Posterior cingulate gyrus (tissue), 11 donors: ENCODE data around the gene CD58.

Source experiments
- DNase-seq, 10 donors: peaks; one replicate each; pipeline versions ENCODE4 v3.0.0 to v3.0.0-alpha.2; 2020 to 2021; ENCODE audit warnings: mixed read lengths in 3 of 10
- intact Hi-C: fragments of 100-400 bp; cut with DNase I; formaldehyde crosslinking; loops from one replicate; pipeline ENCODE4 v1.15.1; 2023

Gene CD58

DNA sequence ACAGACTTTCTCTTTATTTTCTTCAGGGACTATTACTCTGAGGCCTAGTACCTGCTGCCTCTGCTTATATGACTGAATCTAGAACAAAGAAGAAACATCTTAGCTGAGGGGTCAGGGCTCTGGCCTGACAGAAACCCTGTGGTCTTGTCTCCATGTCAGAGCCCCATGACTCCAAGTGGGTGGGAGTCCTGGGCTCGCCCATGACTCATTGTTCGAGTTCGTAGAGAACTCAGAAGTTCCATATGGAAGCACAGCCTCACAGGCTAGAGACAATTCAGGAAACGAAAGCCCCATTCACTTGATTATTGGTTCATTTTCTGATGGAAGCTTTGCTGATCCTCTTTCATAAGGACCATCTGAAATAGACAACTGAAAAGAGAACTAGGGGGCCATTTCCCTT is 73.2 kb downstream of the CD58 start:
- intact Hi-C loops: loop anchor here (5.0 kb wide), 1 partner anchor 780 kb away; no protein-coding TSS in a partner anchor

GRCh38 chr1:116496898-116497297 is 73.9 kb downstream of the CD58 start:
- intact Hi-C loops: loop anchor here (5.0 kb wide), 1 partner anchor 780 kb away; no protein-coding TSS in a partner anchor
- DNase-seq: no peak

More for the DNA sequence above, 73.2 kb downstream of the CD58 start:
- no peak for DNase-seq

GRCh38 chr1:116496380-116496779 is 74.4 kb downstream of the CD58 start:
- DNase-seq: no peak
- intact Hi-C loops: loop anchor here (5.0 kb wide), 1 partner anchor 779 kb away; no protein-coding TSS in a partner anchor

DNA sequence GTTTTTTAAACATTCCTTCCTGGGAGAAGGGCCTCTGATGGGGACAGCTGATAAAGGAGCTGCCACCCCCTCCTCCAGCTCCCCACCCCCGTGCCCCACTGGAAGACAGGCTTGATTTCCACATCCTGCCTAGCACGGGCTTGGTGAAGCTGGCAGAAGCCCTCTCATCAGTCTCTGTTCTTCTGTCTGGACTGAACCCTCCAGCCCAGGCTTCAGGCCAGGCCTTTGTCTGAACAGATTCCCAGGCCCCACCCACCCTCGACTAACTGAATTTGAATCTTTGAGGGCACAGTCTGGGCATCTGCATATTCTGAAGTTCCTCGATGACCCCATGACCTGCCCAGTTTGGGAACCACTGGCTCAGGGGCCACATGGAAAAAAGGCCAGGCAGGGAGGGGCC is 75.3 kb downstream of the CD58 start:
- intact Hi-C loops: loop anchor here (5.0 kb wide), 1 partner anchor 778 kb away; no protein-coding TSS in a partner anchor
- DNase-seq: no peak

- DNase-seq: no peak
- intact Hi-C loops: loop anchor here (5.0 kb wide), 1 partner anchor 777 kb away; no protein-coding TSS in a partner anchor
Measured at GRCh38 chr1:116494745-116495144, 76.1 kb downstream of the CD58 start.

DNA sequence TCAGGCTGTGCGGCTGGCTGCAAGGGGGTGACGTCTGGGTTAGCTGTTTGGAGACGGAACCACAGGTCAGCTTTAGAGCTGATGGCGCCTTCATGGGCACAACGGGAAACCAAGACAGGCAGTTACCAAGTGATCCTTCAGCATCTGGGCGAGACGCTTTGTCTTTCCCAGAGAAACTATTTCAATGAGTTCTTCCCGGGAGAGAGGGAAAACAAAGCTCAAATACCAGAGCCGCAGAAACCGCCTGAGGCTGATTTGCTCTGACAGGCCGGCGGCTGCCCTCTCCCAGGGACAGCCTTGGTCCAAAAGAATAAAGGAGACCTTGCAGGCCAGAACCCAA is 76.5 kb downstream of the CD58 start:
- DNase-seq: no peak
- intact Hi-C loops: no loop called here

- intact Hi-C loops: no loop called here
Measured at GRCh38 chr1:116493484-116494352, 77.1 kb downstream of the CD58 start.

GRCh38 chr1:116493036-116493435 is 77.8 kb downstream of the CD58 start:
- intact Hi-C loops: no loop called here
- no peak for DNase-seq

More at GRCh38 chr1:116493484-116494352, 77.1 kb downstream of the CD58 start:
- DNase-seq: no peak

GRCh38 chr1:116492358-116492811 is 78.4 kb downstream of the CD58 start:
- DNase-seq: no peak
- intact Hi-C loops: no loop called here

GRCh38 chr1:116491700-116492357 is 79.0 kb downstream of the CD58 start:
- intact Hi-C loops: no loop called here

GRCh38 chr1:116490588-116490987 is 80.2 kb downstream of the CD58 start:
- intact Hi-C loops: no loop called here

More at GRCh38 chr1:116491700-116492357, 79.0 kb downstream of the CD58 start:
- no peak for DNase-seq

GRCh38 chr1:116489231-116489697 is 81.6 kb downstream of the CD58 start:
- intact Hi-C loops: loop anchor here (5.0 kb wide), 1 partner anchor 337 kb away; no protein-coding TSS in a partner anchor
- DNase-seq: peak in 2 of 10 donors; percentile 30 to 35

More at GRCh38 chr1:116490588-116490987, 80.2 kb downstream of the CD58 start:
- DNase-seq: no peak

DNA sequence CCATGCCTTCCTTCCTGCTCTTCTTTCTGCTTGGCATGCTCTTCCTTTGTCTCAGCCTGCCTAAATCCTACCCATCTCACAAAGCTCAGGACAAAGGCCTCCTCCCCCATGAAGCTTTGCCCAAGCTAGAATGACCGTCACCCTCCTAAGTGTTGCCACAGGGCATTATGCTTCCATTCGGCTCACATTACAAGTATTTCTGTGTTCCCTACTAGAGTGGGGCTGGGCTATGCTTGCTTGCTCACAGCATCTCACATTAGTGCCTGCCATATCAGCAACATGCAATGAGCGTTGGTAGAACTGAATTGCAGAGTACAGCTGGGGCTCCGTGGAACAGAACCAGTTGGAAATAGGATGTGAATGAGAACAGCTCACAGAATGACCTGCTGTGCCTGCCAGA is 82.8 kb downstream of the CD58 start:
- intact Hi-C loops: loop anchor here (5.0 kb wide), 1 partner anchor 336 kb away; no protein-coding TSS in a partner anchor
- no peak for DNase-seq

- intact Hi-C loops: loop anchor here (5.0 kb wide), 1 partner anchor 335 kb away; no protein-coding TSS in a partner anchor
- no peak for DNase-seq
Measured at GRCh38 chr1:116487583-116487982, 83.2 kb downstream of the CD58 start.

DNA sequence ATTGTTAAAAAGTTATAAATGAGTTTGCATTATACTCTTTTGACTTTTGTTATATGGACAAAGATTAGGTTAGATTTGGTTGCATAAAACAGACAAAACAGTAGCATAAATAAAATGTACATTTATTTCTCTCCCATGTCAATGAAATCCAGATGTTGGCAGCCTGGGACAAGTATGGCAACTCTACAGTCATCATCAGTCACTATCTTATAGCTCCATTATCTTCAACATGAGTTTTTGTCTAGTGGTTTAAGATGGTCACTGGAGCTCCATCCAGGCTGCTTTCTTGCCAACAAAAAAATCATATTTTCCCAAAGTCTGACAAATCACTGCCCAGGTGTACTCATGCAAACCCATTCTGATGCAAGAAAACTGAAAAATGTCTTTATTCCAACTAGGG is 83.8 kb downstream of the CD58 start:
- DNase-seq: no peak
- intact Hi-C loops: loop anchor here (5.0 kb wide), 1 partner anchor 335 kb away; no protein-coding TSS in a partner anchor

DNA sequence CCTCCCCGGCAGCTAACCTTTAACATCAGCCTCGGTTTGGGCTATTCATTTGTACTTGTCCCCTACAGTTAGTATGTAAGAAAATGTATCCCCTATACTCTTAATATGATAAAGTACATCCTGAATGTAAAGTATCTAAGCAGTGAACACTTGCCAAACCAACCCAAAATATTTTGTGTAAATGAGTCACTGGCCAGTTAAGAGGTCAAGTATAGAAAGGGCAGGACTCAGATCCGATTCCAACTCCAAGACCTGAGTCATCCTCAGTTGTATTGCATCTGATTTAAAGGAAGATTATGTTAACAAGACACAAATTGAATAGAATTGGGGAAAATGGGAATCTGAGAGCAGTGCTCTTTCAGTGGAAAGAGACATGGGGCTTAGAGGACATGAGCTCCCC is 84.4 kb downstream of the CD58 start:
- intact Hi-C loops: loop anchor here (5.0 kb wide), 1 partner anchor 334 kb away; no protein-coding TSS in a partner anchor
- no peak for DNase-seq

DNA sequence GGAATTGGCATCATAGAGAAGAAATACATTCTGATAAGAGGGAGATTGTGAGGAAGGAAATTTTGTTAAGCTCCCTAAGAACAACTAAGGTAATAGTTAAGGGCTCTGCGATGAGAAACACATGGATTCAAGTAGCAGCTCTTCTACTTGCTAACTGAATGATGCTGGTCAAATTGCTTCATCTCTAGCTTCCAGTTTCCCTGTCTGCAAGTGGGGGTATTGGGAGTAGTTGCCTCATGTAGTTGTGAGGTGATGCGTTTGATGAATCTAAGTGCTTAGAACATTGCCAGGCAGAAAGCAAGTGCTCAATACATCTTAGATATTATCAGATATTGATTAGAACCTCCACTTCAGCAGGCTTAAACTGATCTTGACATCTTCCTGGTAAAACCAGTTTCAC is 84.8 kb downstream of the CD58 start:
- DNase-seq: no peak

DNA sequence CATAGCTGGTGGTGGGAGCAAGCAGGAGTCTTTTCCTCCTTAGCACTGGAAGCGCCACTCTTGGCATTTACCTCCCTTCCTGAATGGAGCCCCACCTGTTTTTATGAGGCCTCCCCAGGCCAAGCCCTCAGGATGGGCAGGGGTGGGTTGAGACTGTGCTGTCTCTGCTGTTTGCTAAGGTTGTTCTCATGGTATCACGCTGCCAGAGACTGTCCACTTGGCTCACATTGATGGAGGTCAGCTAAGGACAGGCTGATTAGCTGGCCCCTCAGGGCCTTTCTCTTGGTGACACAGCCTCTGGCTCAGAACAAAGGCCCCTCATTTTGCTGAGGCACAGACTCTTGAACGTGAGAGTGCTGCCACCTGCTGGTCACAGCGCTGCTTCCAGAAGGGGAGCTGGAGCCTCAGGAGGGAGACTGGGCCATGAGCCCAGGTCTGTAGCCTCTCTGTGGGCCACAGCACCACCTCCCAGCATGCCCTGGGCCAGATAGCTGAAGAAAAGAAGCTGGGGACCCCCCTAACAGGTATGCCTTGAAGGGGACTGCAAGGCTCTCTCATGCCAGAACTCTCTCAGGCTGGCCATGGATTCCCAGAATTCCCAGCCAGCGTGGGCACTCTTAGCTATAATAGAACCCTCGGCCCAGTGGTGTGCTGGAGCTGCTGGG is 85.6 kb downstream of the CD58 start:
- intact Hi-C loops: loop anchor here (1.0 to 5.0 kb wide), 4 partner anchors 52 to 346 kb away; no protein-coding TSS in a partner anchor
- peak; percentile 73 to 98 (median 94) for DNase-seq

More for the DNA sequence above, 84.8 kb downstream of the CD58 start:
- intact Hi-C loops: loop anchor here (1.0 to 5.0 kb wide), 4 partner anchors 53 to 347 kb away; no protein-coding TSS in a partner anchor

DNA sequence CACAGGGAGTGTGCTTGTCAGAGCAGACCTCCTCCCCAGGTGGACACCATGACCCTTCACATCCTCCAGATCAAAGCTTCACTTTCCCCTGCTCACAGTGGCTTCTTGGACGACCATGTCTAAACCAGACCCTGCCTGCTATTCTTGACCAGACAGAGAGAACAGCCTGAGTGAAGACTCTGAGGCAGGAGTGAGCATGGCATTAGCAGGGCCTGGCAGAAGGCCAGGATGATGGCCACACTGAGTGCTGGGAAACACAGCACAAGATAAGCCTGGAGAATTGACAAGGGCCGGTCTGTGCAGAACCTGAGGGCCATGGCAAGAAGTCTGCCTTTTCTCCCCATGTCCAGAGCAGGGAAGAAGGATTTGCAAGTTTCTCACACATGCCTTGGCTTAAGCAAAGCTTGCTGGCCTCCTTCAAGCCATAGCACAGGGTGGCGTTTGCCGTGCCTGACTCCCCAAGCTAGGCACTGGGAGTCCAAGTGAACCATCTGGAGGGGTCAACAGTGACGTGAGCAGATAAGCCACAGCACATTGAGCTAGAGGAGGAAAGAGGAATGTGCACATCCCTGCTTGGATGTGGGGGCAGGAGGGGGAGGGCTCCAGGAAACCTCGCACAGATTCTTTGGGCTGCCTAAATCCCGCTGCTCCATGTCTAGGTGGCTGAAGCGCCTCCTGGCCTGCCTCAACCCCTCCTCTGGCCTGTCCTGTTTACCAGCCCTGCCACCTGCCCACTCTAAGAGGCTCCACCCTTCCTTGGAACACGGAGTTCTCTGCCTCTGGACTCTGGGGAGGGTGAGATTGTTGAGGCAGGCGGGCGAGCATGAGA is 87.1 kb downstream of the CD58 start:
- DNase-seq: peak in 3 of 10 donors; percentile 41 to 81 (median 69)
- intact Hi-C loops: loop anchor here (2.0 kb wide), 1 partner anchor 51 kb away; no protein-coding TSS in a partner anchor
